ENCODE results near the gene RAP2A. TPM values are rescaled to one million over a fixed set of nuclear protein-coding genes. Genes with fewer than 3 reads are reported as not detected.

The RAP2A gene
- total RNA-seq, 4 donors from 2014 or later, result 7.9 to 76.9 (median 24.2) TPM

- Histone ChIP-seq H3K4me3 (no peak overlapping the region), H3K36me3 (no peaks in the 10 kb centered on the region), H3K27me3 (no peaks in the 10 kb centered on the region), H3K9me3 (no peaks in the 10 kb centered on the region), H3K27ac (no peak overlapping the region), H3K4me1 (no peaks in the 10 kb centered on the region)
- no peak for DNase-seq
- intact Hi-C loops (cut with DNase I; ENCODE audit: low total_unique reads), result no loop called here
- no peak for TF ChIP-seq CTCF (IDR thresholded peaks at IDR 0.05)
- TF ChIP-seq POLR2A (IDR thresholded peaks at IDR 0.05), result no peak
Observed at GRCh38 chr13:97438856-97439595, 5.1 kb downstream of the RAP2A start.

DNA sequence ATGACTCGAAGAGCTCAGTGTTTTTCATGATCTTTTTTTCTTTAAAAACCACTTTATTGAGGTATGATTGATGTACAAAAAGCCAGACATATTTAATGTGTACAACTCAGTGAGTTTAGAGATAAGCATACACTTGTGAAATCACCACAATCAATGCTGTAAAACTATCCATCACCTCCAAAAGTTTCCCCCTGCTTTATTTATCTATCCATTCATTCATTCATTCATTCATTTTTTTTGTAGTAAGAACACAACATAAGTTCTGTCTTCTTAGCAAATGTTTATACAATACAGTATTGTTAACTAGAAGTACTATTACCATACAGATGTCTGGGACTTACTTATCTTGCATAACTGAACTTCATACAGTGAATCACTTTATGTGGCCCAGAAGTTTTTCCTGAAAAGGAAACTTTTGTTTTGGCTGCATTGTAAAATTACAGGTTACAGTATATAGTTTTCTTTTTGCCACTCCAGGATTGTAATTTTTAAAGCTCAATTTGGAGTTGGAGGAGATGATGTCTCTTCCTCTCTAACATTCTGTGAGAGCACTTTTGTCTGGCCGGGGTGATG, 6.7 kb downstream of the RAP2A start:
- Histone ChIP-seq H3K9me3 (no peaks in the 10 kb centered on the region), H3K36me3 (no peaks in the 10 kb centered on the region), H3K27ac (no peak overlapping the region), H3K27me3 (no peaks in the 10 kb centered on the region), H3K4me3 (no peak overlapping the region), H3K4me1 (no peaks in the 10 kb centered on the region)
- DNase-seq, result no peak
- intact Hi-C loops (cut with DNase I; ENCODE audit: low total_unique reads), result no loop called here
- no peak for TF ChIP-seq POLR2A (IDR thresholded peaks at IDR 0.05)
- no peak for TF ChIP-seq CTCF (IDR thresholded peaks at IDR 0.05)

GRCh38 chr13:97441368-97441767, 7.4 kb downstream of the RAP2A start:
- no peak for TF ChIP-seq CTCF (IDR thresholded peaks at IDR 0.05)
- TF ChIP-seq POLR2A (IDR thresholded peaks at IDR 0.05), result no peak
- no peaks in the 10 kb centered on the region for H3K36me3 ChIP-seq
- no peaks in the 10 kb centered on the region for H3K27me3 ChIP-seq
- intact Hi-C loops (cut with DNase I; ENCODE audit: low total_unique reads), result no loop called here
- H3K4me3 ChIP-seq, result no peak overlapping the region
- H3K27ac ChIP-seq, result no peak overlapping the region
- H3K9me3 ChIP-seq, result no peaks in the 10 kb centered on the region
- no peaks in the 10 kb centered on the region for H3K4me1 ChIP-seq
- DNase-seq, result no peak

- H3K27me3 ChIP-seq, result no peaks in the 10 kb centered on the region
- intact Hi-C loops (cut with DNase I; ENCODE audit: low total_unique reads), result no loop called here
- no peaks in the 10 kb centered on the region for H3K36me3 ChIP-seq
- TF ChIP-seq CTCF (IDR thresholded peaks at IDR 0.05) (no peak), POLR2A (IDR thresholded peaks at IDR 0.05) (no peak)
- no peak overlapping the region for H3K4me3 ChIP-seq
- DNase-seq, result no peak
- no peaks in the 10 kb centered on the region for H3K9me3 ChIP-seq
- H3K27ac ChIP-seq, result no peak overlapping the region
- H3K4me1 ChIP-seq, result no peaks in the 10 kb centered on the region
Observed at GRCh38 chr13:97445522-97446187, 11.7 kb downstream of the RAP2A start.

GRCh38 chr13:97446448-97446847, 12.5 kb downstream of the RAP2A start:
- intact Hi-C loops (cut with DNase I; ENCODE audit: low total_unique reads), result no loop called here
- H3K9me3 ChIP-seq, result no peaks in the 10 kb centered on the region
- no peaks in the 10 kb centered on the region for H3K4me1 ChIP-seq
- H3K27ac ChIP-seq, result no peak overlapping the region
- no peaks in the 10 kb centered on the region for H3K36me3 ChIP-seq
- H3K27me3 ChIP-seq, result no peaks in the 10 kb centered on the region
- TF ChIP-seq CTCF (IDR thresholded peaks at IDR 0.05), result no peak
- TF ChIP-seq POLR2A (IDR thresholded peaks at IDR 0.05), result no peak
- no peak for DNase-seq
- no peak overlapping the region for H3K4me3 ChIP-seq

All from uterus (tissue), 4 donors.